Fibroblast of gingiva (primary cell): ENCODE results near the gene HSPA1A.
"Not testable (repeated sequence)": the region's sequence is repeated elsewhere in the genome, so short reads cannot be mapped to it uniquely, and the experiment has no call there.

Experiments
- DNase-seq: peaks from one replicate; pipeline ENCODE4 v3.0.0-alpha.2; 2011; ENCODE audit warnings: low read depth

Gene HSPA1A

DNA sequence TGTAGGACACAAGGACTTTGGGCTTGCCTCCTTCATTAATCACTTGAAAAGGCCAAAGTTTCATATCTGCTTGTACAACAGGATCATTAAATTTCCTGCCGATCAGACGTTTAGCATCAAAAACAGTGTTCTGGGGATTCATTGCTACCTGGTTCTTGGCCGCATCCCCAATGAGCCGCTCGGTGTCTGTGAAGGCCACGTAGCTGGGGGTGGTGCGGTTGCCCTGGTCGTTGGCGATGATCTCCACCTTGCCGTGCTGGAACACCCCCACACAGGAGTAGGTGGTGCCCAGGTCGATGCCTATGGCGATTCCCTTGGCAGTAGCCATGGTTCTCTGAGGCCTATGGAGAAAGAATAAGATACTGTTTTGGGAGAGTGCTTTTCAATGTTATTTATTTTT lies 3.7 kb upstream of the HSPA1A start:
- DNase-seq = no peak

GRCh38 chr6:31813465-31813849 lies 1.9 kb upstream of the HSPA1A start:
- DNase-seq = no peak

GRCh38 chr6:31814677-31815024 lies 692 bp upstream of the HSPA1A start:
- peak; percentile 98 for DNase-seq

DNA sequence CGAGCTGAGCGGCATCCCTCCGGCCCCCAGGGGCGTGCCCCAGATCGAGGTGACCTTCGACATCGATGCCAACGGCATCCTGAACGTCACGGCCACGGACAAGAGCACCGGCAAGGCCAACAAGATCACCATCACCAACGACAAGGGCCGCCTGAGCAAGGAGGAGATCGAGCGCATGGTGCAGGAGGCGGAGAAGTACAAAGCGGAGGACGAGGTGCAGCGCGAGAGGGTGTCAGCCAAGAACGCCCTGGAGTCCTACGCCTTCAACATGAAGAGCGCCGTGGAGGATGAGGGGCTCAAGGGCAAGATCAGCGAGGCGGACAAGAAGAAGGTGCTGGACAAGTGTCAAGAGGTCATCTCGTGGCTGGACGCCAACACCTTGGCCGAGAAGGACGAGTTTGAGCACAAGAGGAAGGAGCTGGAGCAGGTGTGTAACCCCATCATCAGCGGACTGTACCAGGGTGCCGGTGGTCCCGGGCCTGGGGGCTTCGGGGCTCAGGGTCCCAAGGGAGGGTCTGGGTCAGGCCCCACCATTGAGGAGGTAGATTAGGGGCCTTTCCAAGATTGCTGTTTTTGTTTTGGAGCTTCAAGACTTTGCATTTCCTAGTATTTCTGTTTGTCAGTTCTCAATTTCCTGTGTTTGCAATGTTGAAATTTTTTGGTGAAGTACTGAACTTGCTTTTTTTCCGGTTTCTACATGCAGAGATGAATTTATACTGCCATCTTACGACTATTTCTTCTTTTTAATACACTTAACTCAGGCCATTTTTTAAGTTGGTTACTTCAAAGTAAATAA lies 2.0 kb downstream of the HSPA1A start:
- DNase-seq = not testable (repeated sequence)

DNA sequence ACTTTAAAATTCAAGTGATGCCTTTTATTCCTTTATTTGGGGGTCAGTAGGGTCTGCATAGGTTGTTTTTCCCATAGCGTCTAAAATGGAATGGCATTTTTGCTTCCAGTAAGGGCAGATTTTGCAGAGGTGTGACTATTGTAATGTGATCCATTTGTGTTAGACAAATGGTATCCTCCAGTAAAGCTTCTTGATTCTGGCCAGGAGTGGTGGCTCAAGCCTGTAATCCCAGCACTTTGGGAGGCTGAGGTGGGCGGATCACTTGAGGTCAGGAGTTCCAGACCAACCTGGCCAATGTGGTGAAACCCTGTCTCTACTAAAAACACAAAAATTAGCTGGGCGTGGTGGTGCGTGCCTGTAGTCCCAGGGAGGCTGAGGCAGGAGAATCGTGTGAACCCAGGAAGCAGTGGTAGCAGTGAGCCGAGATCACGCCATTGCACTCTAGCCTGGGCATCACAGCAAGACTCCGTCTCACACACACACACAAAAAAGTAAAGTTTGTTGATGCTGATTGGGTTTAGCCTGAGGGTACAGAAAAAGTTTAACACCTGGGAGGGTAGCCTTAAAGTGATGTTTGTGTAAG lies 2.7 kb downstream of the HSPA1A start:
- not testable (repeated sequence) for DNase-seq

DNA sequence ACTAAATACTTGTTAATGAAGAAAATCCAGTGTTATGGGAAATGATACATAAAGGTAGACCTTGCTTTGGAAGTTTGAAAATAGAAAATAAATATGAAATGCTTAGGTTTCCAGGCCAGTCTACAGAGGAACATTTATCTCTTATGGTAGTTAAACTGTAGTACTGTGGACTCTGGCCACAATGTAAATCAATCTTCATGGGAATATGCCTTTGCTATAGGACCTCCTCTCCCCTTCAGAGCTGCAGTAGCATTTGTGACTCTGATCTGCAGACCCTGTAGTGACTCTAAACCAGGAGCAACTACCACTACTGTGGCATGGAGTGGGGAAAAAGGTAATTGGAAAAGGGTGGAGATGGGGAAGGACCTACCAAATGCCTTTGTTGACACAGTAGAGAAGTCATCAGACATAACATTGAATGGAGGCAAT lies 4.5 kb downstream of the HSPA1A start:
- no peak for DNase-seq

GRCh38 chr6:31820399-31820798 lies 5.1 kb downstream of the HSPA1A start:
- not testable (repeated sequence) for DNase-seq

DNA sequence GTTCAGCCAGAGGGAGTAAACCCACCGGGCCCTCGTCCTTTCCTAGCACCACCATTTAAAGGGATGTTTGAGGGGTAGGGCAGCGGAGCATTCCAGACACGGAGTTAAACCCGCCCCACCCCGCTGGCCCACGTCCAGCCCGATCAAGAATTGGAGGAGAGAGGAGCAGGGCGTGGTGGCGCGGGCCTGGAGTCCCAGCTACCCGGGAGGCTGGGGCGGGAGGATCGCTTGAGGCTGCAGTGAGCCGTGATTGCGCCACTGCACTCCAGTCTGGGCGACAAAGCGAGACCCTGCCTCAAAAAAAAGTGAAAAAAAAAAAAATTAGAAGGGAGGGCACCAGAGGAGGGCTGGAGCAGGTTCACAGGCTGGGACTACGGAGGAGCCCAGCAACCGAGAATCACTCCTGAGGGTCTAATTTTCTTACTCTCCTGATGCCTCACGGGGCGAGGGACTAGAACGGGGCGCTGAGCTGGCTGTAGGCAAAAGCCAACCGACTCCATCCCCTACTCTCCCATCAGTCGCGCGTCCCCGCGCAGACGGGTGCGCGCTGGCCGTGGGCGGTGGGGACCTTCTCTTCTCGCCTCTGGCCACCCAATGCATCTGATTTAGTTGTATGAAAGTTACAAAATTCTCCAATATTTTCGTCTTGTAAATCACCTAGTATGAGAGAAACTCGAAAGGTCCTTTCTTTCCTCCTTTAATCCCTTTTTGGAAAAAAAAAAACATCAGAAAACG lies 6.1 kb downstream of the HSPA1A start:
- no peak for DNase-seq

DNA sequence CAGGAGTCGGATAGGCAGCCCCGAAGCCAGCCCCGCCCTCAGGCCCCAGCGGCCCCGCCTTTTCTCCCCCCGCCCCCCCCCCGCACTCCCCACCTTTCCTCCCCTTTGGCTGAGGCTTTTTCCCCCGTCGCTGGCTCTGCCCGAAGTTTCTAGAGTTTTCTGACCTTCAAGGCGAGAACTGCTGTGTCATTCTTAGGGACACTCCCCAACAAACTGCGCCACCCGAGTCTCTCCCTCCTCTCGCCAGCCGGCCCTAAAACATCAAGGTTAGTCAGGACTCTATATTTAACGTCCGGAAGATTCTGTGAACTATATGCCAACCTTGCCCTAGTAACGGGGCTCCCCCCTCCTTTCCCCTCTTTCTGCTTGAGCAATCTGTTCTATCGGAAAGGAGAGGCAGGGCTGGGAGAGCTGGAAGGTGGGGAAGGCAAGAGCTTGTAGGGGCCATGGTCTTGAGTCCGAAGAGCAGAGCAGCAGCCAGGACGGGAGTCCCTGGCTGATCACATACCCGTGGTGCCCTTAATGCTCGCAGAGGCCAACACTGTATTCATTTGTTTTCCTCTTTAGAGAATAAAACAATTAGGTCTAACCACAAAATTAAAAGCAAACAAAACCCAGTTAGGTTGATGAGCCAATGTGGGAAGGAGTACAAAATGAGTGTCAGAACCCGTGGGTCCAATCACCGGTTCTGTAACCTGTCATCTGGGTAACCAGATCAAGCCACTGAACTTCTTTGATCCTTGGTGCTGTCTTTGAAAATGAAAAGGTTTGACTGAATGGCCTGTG lies 6.9 kb downstream of the HSPA1A start:
- DNase-seq = peak; percentile 98

GRCh38 chr6:31823592-31824196 lies 8.4 kb downstream of the HSPA1A start:
- not testable (repeated sequence) for DNase-seq

- DNase-seq = no peak
Observed at GRCh38 chr6:31825553-31825952, 10.2 kb downstream of the HSPA1A start.

- peak; percentile 97 for DNase-seq
Observed at GRCh38 chr6:31826793-31827285, 11.5 kb downstream of the HSPA1A start.

DNA sequence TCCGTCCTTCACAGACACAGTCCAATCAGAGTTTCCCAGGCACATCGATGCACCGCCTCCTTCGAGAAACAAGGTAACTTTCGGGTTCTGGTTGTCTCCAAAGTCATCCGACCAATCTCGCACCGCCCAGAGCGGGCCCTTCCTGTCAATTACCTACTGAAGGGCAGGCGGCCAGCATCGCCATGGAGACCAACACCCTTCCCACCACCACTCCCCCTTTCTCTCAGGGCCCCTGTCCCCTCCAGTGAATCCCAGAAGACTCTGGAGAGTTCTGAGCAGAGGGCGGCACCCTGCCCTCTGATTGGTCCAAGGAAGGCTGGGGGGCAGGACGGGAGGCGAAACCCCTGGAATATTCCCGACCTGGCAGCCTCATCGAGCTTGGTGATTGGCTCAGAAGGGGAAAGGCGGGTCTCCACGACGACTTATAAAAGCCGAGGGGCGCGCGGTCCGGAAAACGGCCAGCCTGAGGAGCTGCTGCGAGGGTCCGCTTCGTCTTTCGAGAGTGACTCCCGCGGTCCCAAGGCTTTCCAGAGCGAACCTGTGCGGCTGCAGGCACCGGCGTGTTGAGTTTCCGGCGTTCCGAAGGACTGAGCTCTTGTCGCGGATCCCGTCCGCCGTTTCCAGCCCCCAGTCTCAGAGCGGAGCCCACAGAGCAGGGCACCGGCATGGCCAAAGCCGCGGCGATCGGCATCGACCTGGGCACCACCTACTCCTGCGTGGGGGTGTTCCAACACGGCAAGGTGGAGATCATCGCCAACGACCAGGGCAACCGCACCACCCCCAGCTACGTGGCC lies 12.1 kb downstream of the HSPA1A start, which contains the start of gene HSPA1B:
TSS of gene HSPA1B (plus strand) at position 453 of the 794 bp plus-strand sequence. CDS start at position 666, 213 bp downstream.
- peak; percentile 100 for DNase-seq

DNA sequence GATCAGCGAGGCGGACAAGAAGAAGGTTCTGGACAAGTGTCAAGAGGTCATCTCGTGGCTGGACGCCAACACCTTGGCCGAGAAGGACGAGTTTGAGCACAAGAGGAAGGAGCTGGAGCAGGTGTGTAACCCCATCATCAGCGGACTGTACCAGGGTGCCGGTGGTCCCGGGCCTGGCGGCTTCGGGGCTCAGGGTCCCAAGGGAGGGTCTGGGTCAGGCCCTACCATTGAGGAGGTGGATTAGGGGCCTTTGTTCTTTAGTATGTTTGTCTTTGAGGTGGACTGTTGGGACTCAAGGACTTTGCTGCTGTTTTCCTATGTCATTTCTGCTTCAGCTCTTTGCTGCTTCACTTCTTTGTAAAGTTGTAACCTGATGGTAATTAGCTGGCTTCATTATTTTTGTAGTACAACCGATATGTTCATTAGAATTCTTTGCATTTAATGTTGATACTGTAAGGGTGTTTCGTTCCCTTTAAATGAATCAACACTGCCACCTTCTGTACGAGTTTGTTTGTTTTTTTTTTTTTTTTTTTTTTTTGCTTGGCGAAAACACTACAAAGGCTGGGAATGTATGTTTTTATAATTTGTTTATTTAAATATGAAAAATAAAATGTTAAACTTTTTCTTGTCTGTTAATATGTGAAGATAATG lies 14.4 kb downstream of the HSPA1A start:
- peak; percentile 42 for DNase-seq

DNA sequence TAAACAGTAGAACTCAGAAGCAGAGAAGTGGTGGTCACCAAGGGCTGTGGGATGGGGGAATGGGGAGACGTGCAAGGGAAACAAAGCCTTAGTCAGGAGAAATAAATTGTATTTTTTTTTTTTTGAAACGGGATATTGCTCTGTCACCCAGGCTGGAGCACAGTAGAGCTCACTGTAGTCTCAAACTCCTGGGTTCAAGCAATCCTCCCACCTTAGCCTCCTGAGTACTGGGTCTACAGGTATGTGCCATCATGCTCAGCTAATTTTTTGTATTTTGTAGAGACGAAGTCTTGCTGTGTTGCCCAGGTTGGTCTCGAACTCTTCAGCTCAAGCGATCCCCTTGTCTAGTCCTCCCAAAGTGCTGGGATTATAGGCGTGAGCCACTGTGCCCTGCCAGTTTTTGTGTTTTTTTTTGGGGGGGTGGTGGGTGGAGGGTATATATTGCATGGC lies 15.6 kb downstream of the HSPA1A start:
- DNase-seq = no peak

DNA sequence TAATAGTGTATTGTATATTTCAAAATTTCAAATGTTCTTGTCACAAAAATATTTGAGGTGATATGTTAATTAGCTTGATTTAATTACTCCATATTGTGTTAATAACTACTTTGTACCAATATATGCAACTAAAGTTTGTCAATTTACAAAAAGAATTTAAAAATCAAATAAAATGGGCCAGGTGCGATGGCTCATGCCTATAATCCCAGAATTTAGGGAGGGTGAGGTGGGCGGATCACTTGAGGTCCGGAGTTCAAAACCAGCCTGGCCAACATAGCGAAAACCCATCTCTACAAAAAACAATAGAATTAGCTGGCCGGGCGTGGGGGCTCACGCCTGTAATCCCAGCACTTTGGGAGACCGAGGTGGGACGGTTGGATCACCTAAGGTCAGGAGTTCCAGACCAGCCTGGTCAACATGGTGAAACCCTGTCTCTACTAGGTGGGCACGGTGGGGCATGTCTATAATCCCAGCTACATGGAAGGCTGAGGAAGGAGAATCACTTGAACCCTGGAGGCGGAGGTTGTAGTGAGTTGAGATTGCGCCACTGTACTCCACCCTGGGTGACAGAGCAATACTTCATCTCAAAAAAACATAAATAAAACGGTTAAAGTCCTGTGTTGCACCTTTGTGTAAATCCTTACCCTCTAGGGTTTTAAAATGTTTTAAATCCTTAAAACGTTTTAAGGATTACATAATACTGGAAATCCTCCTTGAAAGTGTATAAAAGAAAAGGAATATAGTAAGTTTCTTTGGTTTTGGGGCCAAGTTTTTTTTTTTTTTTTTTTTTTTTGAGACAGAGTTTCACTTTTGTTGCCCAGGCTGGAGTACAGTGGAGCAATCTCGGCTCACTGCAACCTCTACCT lies 16.2 kb downstream of the HSPA1A start:
- DNase-seq = no peak

DNA sequence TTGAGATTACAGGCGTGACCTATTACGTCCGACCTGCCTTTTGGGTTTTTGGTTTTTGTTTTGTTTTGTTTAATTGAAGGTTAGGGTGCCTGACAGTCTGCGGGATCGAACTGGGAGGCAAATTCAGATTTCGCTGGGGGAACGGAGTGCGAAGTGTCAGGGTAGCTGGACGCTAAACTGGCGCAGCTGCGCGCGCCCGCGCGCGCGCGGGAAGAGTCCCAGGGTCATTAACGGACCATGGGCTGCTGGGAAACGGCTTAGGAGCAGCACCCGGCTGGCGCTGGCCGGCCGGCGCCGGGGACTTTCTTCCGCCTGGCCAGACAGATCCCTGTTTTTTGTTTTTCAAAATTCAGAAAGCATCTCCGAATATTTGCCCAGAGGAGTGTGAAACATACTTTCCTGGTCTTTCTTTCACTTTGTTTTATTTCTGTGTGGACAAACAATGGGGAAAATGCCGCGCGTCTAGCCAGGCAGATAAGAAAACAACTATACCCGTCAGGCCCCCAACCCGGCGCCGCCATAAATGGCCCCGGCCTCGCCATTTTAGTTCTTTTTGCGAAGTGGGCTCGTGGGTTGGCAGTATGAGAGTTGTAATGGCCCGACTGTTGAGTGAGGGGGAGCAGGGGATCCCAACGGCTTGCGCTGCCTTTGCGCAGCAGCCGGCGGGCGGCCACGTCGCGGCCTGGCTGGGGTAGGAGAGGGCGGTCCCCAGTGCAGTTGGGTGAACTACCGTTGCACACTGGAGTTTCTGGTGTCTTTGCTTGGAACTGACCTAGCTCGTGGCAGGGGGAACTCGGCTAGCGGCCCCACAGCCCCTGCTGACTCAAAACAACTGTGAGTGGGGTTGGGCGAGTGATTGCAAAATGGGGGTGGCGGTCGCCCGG lies 19.3 kb downstream of the HSPA1A start:
- peak; percentile 84 for DNase-seq

- DNase-seq = no peak
Observed at GRCh38 chr6:31836047-31836473, 20.7 kb downstream of the HSPA1A start.
